ENCODE measurements around the gene GRM8.
"Not testable (repeated sequence)": the region's sequence is repeated elsewhere in the genome, so short reads cannot be mapped to it uniquely, and the experiment has no call there.

GRCh38 chr7:126911627-126912026 lies 341.1 kb downstream of the GRM8 start:
- not testable (repeated sequence) for TF ChIP-seq EZH2phosphoT487 (IDR thresholded peaks at IDR 0.05; ENCODE audit: borderline replicate concordance, low read depth, low read length); CTCF (conservative IDR thresholded peaks at IDR 0.05; ENCODE audit: low read length)
